Measurements from ENCODE around the gene TET1. TPM values are rescaled to one million over a fixed set of nuclear protein-coding genes. Genes with fewer than 3 reads are reported as not detected.
"Not testable (repeated sequence)": the region's sequence is repeated elsewhere in the genome, so short reads cannot be mapped to it uniquely, and the experiment has no call there.

The TET1 gene
- total RNA-seq, 1 experiment from 2014 or later = 2.3 TPM

- DNase-seq (ENCODE audit: low read depth, low spot score) = no peak
Observed at GRCh38 chr10:68734349-68734748, 174.2 kb downstream of the TET1 start.

DNA sequence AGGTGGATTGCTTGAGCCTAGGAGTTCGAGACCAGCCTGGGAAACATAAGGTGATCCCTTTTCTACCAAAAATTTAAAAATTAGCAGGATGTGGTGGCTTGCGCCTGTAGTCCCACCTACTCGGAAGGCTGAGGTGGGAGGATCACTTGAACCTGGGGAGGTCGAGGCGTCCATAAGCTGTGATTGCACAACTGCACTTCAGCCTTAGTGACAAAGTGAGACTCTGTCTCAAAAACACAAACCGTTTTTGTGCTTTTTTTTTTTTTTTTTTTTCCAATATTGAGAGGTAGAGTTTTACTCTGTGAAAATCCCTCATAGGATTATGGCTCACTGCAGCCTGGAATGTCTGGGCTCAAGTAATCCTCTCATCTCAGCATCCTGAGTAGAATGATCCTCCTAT is 175.0 kb downstream of the TET1 start:
- H3K36me3 ChIP-seq (ENCODE audit: control insufficient read depth, insufficient read depth, low read length) = peaks cover 46% of the 10 kb centered on the region
- H3K9me3 ChIP-seq (ENCODE audit: control insufficient read depth, insufficient read depth, low read depth, low read length) = no peaks in the 10 kb centered on the region
- POLR2A ChIA-PET = interaction anchor here (0.7 kb wide), 1 partner anchor 189 kb away, joined by 6 read pairs; no protein-coding TSS in a partner anchor
- intact Hi-C loops (cut with micrococcal nuclease; ENCODE audit: unreplicated experiment) = no loop called here
- no peaks in the 10 kb centered on the region for H3K27me3 ChIP-seq (ENCODE audit: control insufficient read depth, insufficient read depth, low read length)
- BruUV-seq (replicated peaks) = no TSS peak
- in situ Hi-C loops (cut with HindIII; ENCODE audit: low pct_unique_long_range_greater_than_20kb, low sequenced_read_pairs) = no loop called here
- no peak for ATAC-seq
- CTCF ChIA-PET = no interaction called here
- TF ChIP-seq, protein P1, sequence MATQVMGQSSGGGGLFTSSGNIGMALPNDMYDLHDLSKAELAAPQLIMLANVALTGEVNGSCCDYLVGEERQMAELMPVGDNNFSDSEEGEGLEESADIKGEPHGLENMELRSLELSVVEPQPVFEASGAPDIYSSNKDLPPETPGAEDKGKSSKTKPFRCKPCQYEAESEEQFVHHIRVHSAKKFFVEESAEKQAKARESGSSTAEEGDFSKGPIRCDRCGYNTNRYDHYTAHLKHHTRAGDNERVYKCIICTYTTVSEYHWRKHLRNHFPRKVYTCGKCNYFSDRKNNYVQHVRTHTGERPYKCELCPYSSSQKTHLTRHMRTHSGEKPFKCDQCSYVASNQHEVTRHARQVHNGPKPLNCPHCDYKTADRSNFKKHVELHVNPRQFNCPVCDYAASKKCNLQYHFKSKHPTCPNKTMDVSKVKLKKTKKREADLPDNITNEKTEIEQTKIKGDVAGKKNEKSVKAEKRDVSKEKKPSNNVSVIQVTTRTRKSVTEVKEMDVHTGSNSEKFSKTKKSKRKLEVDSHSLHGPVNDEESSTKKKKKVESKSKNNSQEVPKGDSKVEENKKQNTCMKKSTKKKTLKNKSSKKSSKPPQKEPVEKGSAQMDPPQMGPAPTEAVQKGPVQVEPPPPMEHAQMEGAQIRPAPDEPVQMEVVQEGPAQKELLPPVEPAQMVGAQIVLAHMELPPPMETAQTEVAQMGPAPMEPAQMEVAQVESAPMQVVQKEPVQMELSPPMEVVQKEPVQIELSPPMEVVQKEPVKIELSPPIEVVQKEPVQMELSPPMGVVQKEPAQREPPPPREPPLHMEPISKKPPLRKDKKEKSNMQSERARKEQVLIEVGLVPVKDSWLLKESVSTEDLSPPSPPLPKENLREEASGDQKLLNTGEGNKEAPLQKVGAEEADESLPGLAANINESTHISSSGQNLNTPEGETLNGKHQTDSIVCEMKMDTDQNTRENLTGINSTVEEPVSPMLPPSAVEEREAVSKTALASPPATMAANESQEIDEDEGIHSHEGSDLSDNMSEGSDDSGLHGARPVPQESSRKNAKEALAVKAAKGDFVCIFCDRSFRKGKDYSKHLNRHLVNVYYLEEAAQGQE (IDR thresholded peaks at IDR 0.05; ENCODE audit: insufficient read depth in 1 of 2, low read depth in 2 of 2, low read length in 1 of 2) = no peak
- TF ChIP-seq SIN3A (IDR thresholded peaks at IDR 0.05; ENCODE audit: borderline replicate concordance, insufficient read depth, low read depth, low read length) = no peak
- no peak for TF ChIP-seq POLR2AphosphoS5 (IDR thresholded peaks at IDR 0.05; ENCODE audit: low read depth, low read length)
- no peak for TF ChIP-seq TCF7L2 (IDR thresholded peaks at IDR 0.05; ENCODE audit: low read depth, low read length)
- no peak for TF ChIP-seq CTCF (IDR thresholded peaks at IDR 0.05)
- H3K4me1 ChIP-seq (ENCODE audit: control insufficient read depth, insufficient read depth, low read length) = no peaks in the 10 kb centered on the region
- H3K4me3 ChIP-seq (ENCODE audit: low read depth in 2 of 2, low read length in 2 of 2) = no peak overlapping the region
- DNase-seq (ENCODE audit: low read depth, low spot score) = no peak
- H3K27ac ChIP-seq (ENCODE audit: low read length) = no peak overlapping the region

More at GRCh38 chr10:68734349-68734748, 174.2 kb downstream of the TET1 start:
- intact Hi-C loops (cut with micrococcal nuclease; ENCODE audit: unreplicated experiment) = no loop called here
- ChIA-PET POLR2A (interaction anchor here (0.7 kb wide), 1 partner anchor 190 kb away, joined by 6 read pairs; no protein-coding TSS in a partner anchor), CTCF (no interaction called here)
- H3K4me1 ChIP-seq (ENCODE audit: control insufficient read depth, insufficient read depth, low read length) = no peaks in the 10 kb centered on the region
- no peak for ATAC-seq
- no peak for TF ChIP-seq TCF7L2 (IDR thresholded peaks at IDR 0.05; ENCODE audit: low read depth, low read length)
- no peaks in the 10 kb centered on the region for H3K9me3 ChIP-seq (ENCODE audit: control insufficient read depth, insufficient read depth, low read depth, low read length)
- no peaks in the 10 kb centered on the region for H3K27me3 ChIP-seq (ENCODE audit: control insufficient read depth, insufficient read depth, low read length)
- in situ Hi-C loops (cut with HindIII; ENCODE audit: low pct_unique_long_range_greater_than_20kb, low sequenced_read_pairs) = no loop called here
- no peak overlapping the region for H3K27ac ChIP-seq (ENCODE audit: low read length)
- BruUV-seq (replicated peaks) = no TSS peak
- peaks cover 38% of the 10 kb centered on the region for H3K36me3 ChIP-seq (ENCODE audit: control insufficient read depth, insufficient read depth, low read length)
- no peak overlapping the region for H3K4me3 ChIP-seq (ENCODE audit: low read depth in 2 of 2, low read length in 2 of 2)

GRCh38 chr10:68735739-68736138 is 175.6 kb downstream of the TET1 start:
- ATAC-seq; H3K4me1 ChIP-seq (ENCODE audit: control insufficient read depth, insufficient read depth, low read length); POLR2A ChIA-PET; H3K4me3 ChIP-seq (ENCODE audit: low read depth in 2 of 2, low read length in 2 of 2); H3K27ac ChIP-seq (ENCODE audit: low read length); H3K9me3 ChIP-seq (ENCODE audit: control insufficient read depth, insufficient read depth, low read depth, low read length); DNase-seq (ENCODE audit: low read depth, low spot score); H3K27me3 ChIP-seq (ENCODE audit: control insufficient read depth, insufficient read depth, low read length); intact Hi-C loops (cut with micrococcal nuclease; ENCODE audit: unreplicated experiment); BruUV-seq (replicated peaks); in situ Hi-C loops (cut with HindIII; ENCODE audit: low pct_unique_long_range_greater_than_20kb, low sequenced_read_pairs): not testable (repeated sequence)
- peaks cover 52% of the 10 kb centered on the region for H3K36me3 ChIP-seq (ENCODE audit: control insufficient read depth, insufficient read depth, low read length)
- CTCF ChIA-PET = interaction anchor here (0.7 kb wide), 1 partner anchor 40 kb away, joined by 3 read pairs; no protein-coding TSS in a partner anchor

- H3K27ac ChIP-seq (ENCODE audit: low read length); BruUV-seq (replicated peaks); in situ Hi-C loops (cut with HindIII; ENCODE audit: low pct_unique_long_range_greater_than_20kb, low sequenced_read_pairs); DNase-seq (ENCODE audit: low read depth, low spot score); H3K27me3 ChIP-seq (ENCODE audit: control insufficient read depth, insufficient read depth, low read length); intact Hi-C loops (cut with micrococcal nuclease; ENCODE audit: unreplicated experiment); ATAC-seq; H3K4me3 ChIP-seq (ENCODE audit: low read depth in 2 of 2, low read length in 2 of 2); CTCF ChIA-PET; H3K4me1 ChIP-seq (ENCODE audit: control insufficient read depth, insufficient read depth, low read length); H3K9me3 ChIP-seq (ENCODE audit: control insufficient read depth, insufficient read depth, low read depth, low read length): not testable (repeated sequence)
- POLR2A ChIA-PET = interaction anchor here (0.5 to 0.6 kb wide), 2 partner anchors 189 to 334 kb away, joined by 3 to 15 read pairs; partner anchors contain the start of gene RUFY2
- peaks cover 66% of the 10 kb centered on the region for H3K36me3 ChIP-seq (ENCODE audit: control insufficient read depth, insufficient read depth, low read length)
Observed at GRCh38 chr10:68740676-68741075, 180.5 kb downstream of the TET1 start.

All from Panc1 (cell line).